Fibroblast of skin of scalp (primary cell): ENCODE data around the gene PRKG1.

Experiments used
- DNase-seq: peaks from one replicate; pipeline ENCODE4 v3.0.0-alpha.2; 2013

The PRKG1 gene

DNA sequence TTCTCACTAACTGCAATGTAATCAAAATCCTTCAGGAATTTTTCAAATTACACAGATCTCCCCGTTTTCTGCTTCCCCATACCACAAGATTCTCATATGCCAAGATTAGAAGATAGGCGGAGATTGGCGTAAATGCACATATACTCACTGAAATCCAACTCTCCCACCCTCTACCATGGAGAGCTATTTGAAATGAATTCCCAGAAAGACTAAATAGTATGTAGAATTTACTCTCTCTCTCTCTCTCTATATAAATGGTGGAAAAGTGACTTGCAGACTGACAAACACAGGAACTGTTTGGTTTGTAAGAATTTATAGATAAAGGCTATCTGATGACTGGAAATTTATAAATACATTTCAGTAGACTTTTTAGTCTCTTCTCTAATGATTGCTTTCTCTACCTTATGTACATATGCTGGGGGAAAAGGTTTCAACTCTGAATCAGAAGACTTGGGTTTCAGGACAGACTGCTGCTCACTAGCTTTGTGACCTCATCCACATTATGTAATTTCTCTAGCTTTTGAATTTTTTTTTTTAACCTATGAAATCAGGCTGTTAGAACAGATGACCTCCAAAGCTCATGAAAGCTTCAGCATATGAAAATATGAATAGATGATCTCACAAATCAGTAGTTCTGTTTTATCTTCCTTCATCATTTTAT is 692.9 kb downstream of the PRKG1 start:
- no peak for DNase-seq

- no peak for DNase-seq
These were observed 694.7 kb downstream of the PRKG1 start for GRCh38 chr10:51768886-51769465.

- DNase-seq, result peak; percentile 19
These were observed 696.4 kb downstream of the PRKG1 start for GRCh38 chr10:51770709-51771108.

DNA sequence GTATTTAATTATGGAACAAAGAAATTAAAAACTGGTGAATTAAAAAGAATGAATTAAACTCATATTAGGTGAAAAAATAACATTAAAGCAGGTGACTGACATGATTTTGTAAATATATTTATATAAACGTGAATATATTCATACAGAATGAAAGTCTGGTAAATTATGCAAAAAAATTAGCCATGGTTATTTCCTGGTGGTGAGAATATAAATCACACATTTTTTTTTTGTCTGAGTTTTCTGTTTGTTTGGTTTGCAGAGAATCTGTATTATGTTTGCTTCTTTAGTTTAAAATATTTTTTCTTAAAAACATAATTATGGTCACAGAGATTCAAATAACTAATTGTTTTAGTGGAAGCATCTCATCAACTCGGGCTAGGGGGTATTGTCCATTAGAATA is 698.1 kb downstream of the PRKG1 start:
- DNase-seq, result no peak

DNA sequence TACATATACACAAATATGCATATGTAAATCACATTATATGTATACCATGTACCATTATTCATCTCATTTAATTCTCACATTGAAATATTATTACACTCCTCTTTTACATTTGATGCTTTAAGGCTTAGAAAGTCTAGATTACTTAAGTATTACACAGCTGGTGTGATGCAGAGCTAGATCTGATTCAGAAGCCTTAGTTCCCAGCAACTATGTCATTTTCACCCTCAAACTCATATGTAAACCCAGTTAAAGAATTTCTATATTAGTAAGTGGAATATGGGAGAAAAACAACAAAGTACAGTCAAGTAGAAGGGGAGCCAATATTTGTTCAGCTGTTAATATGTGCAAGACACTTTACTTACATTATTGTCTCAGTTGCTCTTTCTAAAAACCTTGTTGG is 699.4 kb downstream of the PRKG1 start:
- DNase-seq, result peak; percentile 18

DNA sequence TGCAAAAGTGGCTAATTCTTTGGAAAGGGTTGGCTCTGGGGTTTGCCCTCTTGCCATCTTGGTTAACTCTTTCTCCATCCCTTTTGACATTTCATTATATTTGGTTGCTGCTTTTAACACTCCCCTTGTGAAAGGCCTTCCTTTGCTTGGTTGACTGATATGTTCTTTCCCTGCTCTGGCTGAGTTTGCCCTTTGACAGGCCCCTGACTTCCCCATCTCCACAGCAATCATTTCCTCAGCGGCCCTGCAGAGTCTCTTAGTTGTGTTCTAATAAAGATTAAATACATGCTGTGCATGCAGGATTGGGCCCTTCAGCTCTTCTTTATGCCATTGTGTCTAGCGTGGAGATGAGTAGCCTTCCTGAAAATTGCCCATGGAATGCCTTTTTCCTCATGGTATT is 709.7 kb downstream of the PRKG1 start:
- DNase-seq, result no peak

GRCh38 chr10:51786016-51786683 is 711.9 kb downstream of the PRKG1 start:
- no peak for DNase-seq

- DNase-seq, result peak; percentile 47
These were observed 712.4 kb downstream of the PRKG1 start for GRCh38 chr10:51786684-51787035.

GRCh38 chr10:51788273-51788672 is 714.0 kb downstream of the PRKG1 start:
- DNase-seq, result no peak

GRCh38 chr10:51789118-51789517 is 714.8 kb downstream of the PRKG1 start:
- no peak for DNase-seq

- no peak for DNase-seq
These were observed 715.6 kb downstream of the PRKG1 start for GRCh38 chr10:51789903-51790302.

GRCh38 chr10:51792678-51793077 is 718.4 kb downstream of the PRKG1 start:
- DNase-seq, result no peak

GRCh38 chr10:51800121-51800520 is 725.8 kb downstream of the PRKG1 start:
- DNase-seq, result no peak

GRCh38 chr10:51800725-51801424 is 726.6 kb downstream of the PRKG1 start:
- peak; percentile 47 for DNase-seq

- DNase-seq, result no peak
These were observed 727.7 kb downstream of the PRKG1 start for GRCh38 chr10:51802030-51802429.

- DNase-seq, result peak; percentile 48
These were observed 730.6 kb downstream of the PRKG1 start for GRCh38 chr10:51804866-51805265.

GRCh38 chr10:51806079-51806835 is 732.0 kb downstream of the PRKG1 start:
- DNase-seq, result no peak

- DNase-seq, result no peak
These were observed 733.9 kb downstream of the PRKG1 start for GRCh38 chr10:51808187-51808586.

DNA sequence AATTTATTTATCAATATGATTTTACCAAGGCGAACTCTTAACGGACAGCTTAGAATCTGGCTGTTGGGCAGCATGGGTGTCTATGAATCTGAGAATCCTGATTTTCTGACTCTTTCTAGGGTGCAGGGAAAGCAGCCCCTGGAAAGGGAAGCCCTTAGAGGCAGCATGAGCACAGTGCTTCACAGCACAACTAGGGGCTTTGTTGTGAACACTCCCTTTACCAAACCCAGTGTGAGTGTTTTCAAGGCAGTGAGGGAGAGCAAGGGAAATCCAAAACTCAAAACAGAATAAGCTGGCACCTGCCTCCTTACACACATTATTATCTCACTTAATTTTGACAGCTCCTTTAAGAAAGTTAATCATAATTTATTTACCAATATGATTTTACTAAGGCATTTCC is 741.4 kb downstream of the PRKG1 start:
- DNase-seq, result no peak

DNA sequence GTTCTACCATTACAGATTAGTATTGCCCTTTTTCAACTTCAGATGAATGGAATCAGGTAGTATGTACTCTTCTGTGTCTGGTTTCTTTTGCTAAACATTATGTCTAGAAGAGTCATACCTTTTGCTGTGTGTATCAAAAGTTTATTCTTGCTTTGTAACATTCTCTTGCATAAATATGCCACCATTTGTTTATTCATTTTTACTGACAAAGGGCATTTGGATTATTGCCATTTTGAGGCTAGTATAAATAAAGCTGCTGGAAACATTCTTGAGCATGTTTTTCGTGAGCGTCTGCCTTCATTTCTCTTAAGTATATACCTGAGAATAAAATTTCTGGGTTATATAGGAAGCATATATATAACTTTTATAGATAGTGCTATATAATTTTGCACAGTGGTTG is 746.8 kb downstream of the PRKG1 start:
- DNase-seq, result no peak

DNA sequence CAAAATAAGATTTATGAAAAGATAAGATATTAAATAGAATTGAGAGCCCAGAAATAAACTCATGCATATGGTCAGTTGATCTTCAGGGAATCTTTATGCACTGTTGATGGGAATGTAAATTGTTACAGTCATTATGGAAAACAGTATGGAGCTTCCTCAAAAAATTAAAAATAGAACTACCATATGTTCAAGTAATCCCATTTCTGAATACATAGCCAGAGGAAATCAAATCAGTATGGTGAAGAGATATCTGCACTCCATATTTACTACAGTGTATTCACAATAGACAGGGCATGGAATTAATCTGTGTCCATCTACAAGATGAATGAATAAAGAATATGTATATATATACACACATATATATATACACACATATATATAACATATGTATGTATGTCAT is 747.5 kb downstream of the PRKG1 start:
- no peak for DNase-seq

GRCh38 chr10:51832652-51833383 is 758.5 kb downstream of the PRKG1 start:
- peak; percentile 59 for DNase-seq
